ENCODE results near the gene CGREF1. TPM values are rescaled to one million over a fixed set of nuclear protein-coding genes. Genes with fewer than 3 reads are reported as not detected.

Gene CGREF1
- 2.1 and 3.1 TPM in 2 replicates for total RNA-seq (2014; rRNA removed; shearing (Covaris generic))

GRCh38 chr2:27118525-27119329 is at the start of gene CGREF1:
TSS of gene CGREF1 (minus strand) at chr2:27119128. CDS start at chr2:27104366, 14,762 bp downstream.
- DNase-seq (ENCODE audit: low read depth in 1 of 2, low spot score in 2 of 2), result no peak
- no peaks in the 10 kb centered on the region for H3K36me3 ChIP-seq
- peaks cover 19% of the 10 kb centered on the region for H3K27me3 ChIP-seq (replicated peaks)
- H3K4me3 ChIP-seq, result peak within 1 kb of the TSS; percentile 28
- no peaks in the 10 kb centered on the region for H3K9me3 ChIP-seq (replicated peaks)
- H3K4me1 ChIP-seq (replicated peaks), result peaks cover 22% of the 10 kb centered on the region
- no peak within 1 kb of the TSS for H3K27ac ChIP-seq

GRCh38 chr2:27164960-27165763 is 46.2 kb upstream of the CGREF1 start:
- H3K4me1 ChIP-seq (replicated peaks), result peaks cover 18% of the 10 kb centered on the region
- H3K27ac ChIP-seq, result no peak overlapping the region
- no peaks in the 10 kb centered on the region for H3K36me3 ChIP-seq
- no peaks in the 10 kb centered on the region for H3K27me3 ChIP-seq (replicated peaks)
- H3K4me3 ChIP-seq, result no peak overlapping the region
- no peak for DNase-seq (ENCODE audit: low read depth in 1 of 2, low spot score in 2 of 2)
- H3K9me3 ChIP-seq (replicated peaks), result no peaks in the 10 kb centered on the region

GRCh38 chr2:27162151-27163121 is 43.5 kb upstream of the CGREF1 start:
- H3K36me3 ChIP-seq, result no peaks in the 10 kb centered on the region
- H3K27me3 ChIP-seq (replicated peaks), result no peaks in the 10 kb centered on the region
- peak; percentile 71 to 82 for DNase-seq (ENCODE audit: low read depth in 1 of 2, low spot score in 2 of 2)
- peaks cover 14% of the 10 kb centered on the region for H3K4me1 ChIP-seq (replicated peaks)
- H3K27ac ChIP-seq, result peak overlapping the region; percentile 65
- peak overlapping the region; percentile 36 for H3K4me3 ChIP-seq
- H3K9me3 ChIP-seq (replicated peaks), result no peaks in the 10 kb centered on the region

GRCh38 chr2:27160191-27160590 is 41.3 kb upstream of the CGREF1 start:
- H3K27ac ChIP-seq, result no peak overlapping the region
- no peak for DNase-seq (ENCODE audit: low read depth in 1 of 2, low spot score in 2 of 2)
- H3K27me3 ChIP-seq (replicated peaks), result no peaks in the 10 kb centered on the region
- H3K9me3 ChIP-seq (replicated peaks), result no peaks in the 10 kb centered on the region
- no peak overlapping the region for H3K4me3 ChIP-seq
- H3K36me3 ChIP-seq, result no peaks in the 10 kb centered on the region
- peaks cover 14% of the 10 kb centered on the region for H3K4me1 ChIP-seq (replicated peaks)

GRCh38 chr2:27159271-27159670 is 40.3 kb upstream of the CGREF1 start:
- Histone ChIP-seq H3K27ac (no peak overlapping the region), H3K9me3 (replicated peaks) (no peaks in the 10 kb centered on the region)

GRCh38 chr2:27158468-27158867 is 39.5 kb upstream of the CGREF1 start:
- H3K27ac ChIP-seq, result no peak overlapping the region
- no peak overlapping the region for H3K4me3 ChIP-seq
- H3K9me3 ChIP-seq (replicated peaks), result no peaks in the 10 kb centered on the region
- no peaks in the 10 kb centered on the region for H3K36me3 ChIP-seq
- peaks cover 14% of the 10 kb centered on the region for H3K4me1 ChIP-seq (replicated peaks)
- no peaks in the 10 kb centered on the region for H3K27me3 ChIP-seq (replicated peaks)
- no peak for DNase-seq (ENCODE audit: low read depth in 1 of 2, low spot score in 2 of 2)

More at GRCh38 chr2:27159271-27159670, 40.3 kb upstream of the CGREF1 start:
- Histone ChIP-seq H3K27me3 (replicated peaks) (no peaks in the 10 kb centered on the region), H3K4me1 (replicated peaks) (peaks cover 14% of the 10 kb centered on the region), H3K4me3 (no peak overlapping the region), H3K36me3 (no peaks in the 10 kb centered on the region)
- DNase-seq (ENCODE audit: low read depth in 1 of 2, low spot score in 2 of 2), result no peak

- Histone ChIP-seq H3K36me3 (no peaks in the 10 kb centered on the region), H3K27ac (no peak overlapping the region), H3K27me3 (replicated peaks) (no peaks in the 10 kb centered on the region), H3K4me3 (no peak overlapping the region), H3K9me3 (replicated peaks) (no peaks in the 10 kb centered on the region), H3K4me1 (replicated peaks) (no peaks in the 10 kb centered on the region)
- no peak for DNase-seq (ENCODE audit: low read depth in 1 of 2, low spot score in 2 of 2)
Measured at GRCh38 chr2:27155069-27155520, 36.2 kb upstream of the CGREF1 start.

- Histone ChIP-seq H3K36me3 (no peaks in the 10 kb centered on the region), H3K4me1 (replicated peaks) (no peaks in the 10 kb centered on the region), H3K9me3 (replicated peaks) (no peaks in the 10 kb centered on the region), H3K4me3 (no peak overlapping the region), H3K27me3 (replicated peaks) (no peaks in the 10 kb centered on the region), H3K27ac (no peak overlapping the region)
- DNase-seq (ENCODE audit: low read depth in 1 of 2, low spot score in 2 of 2), result no peak
Measured at GRCh38 chr2:27154488-27154887, 35.6 kb upstream of the CGREF1 start.

- no peak overlapping the region for H3K27ac ChIP-seq
- no peak overlapping the region for H3K4me3 ChIP-seq
- no peaks in the 10 kb centered on the region for H3K27me3 ChIP-seq (replicated peaks)
- H3K36me3 ChIP-seq, result no peaks in the 10 kb centered on the region
- DNase-seq (ENCODE audit: low read depth in 1 of 2, low spot score in 2 of 2), result no peak
- H3K4me1 ChIP-seq (replicated peaks), result no peaks in the 10 kb centered on the region
- H3K9me3 ChIP-seq (replicated peaks), result no peaks in the 10 kb centered on the region
Measured at GRCh38 chr2:27152796-27153464, 34.0 kb upstream of the CGREF1 start.

GRCh38 chr2:27152102-27152795 is 33.3 kb upstream of the CGREF1 start:
- no peak for DNase-seq (ENCODE audit: low read depth in 1 of 2, low spot score in 2 of 2)
- H3K27ac ChIP-seq, result no peak overlapping the region
- H3K36me3 ChIP-seq, result no peaks in the 10 kb centered on the region

GRCh38 chr2:27150639-27151230 is 31.8 kb upstream of the CGREF1 start:
- Histone ChIP-seq H3K9me3 (replicated peaks) (no peaks in the 10 kb centered on the region), H3K4me1 (replicated peaks) (no peaks in the 10 kb centered on the region), H3K27ac (no peak overlapping the region), H3K27me3 (replicated peaks) (no peaks in the 10 kb centered on the region), H3K4me3 (no peak overlapping the region), H3K36me3 (no peaks in the 10 kb centered on the region)
- DNase-seq (ENCODE audit: low read depth in 1 of 2, low spot score in 2 of 2), result no peak

More at GRCh38 chr2:27152102-27152795, 33.3 kb upstream of the CGREF1 start:
- no peaks in the 10 kb centered on the region for H3K27me3 ChIP-seq (replicated peaks)
- H3K4me1 ChIP-seq (replicated peaks), result no peaks in the 10 kb centered on the region
- H3K9me3 ChIP-seq (replicated peaks), result no peaks in the 10 kb centered on the region
- H3K4me3 ChIP-seq, result no peak overlapping the region
